SU-DHL-6 (cell line): ENCODE results near the gene NCLN.

ENCODE experiments used
- CTCF ChIP-seq: fragments of 200-600 bp; sonication (generic); IDR thresholded peaks from one replicate; pipeline ENCODE4 v1.5.1; 2017; ENCODE audit warnings: antibody characterized with exemption, mild to moderate bottlenecking, low read length, moderate library complexity; ENCODE audit not compliant: insufficient read depth, poor library complexity, severe bottlenecking
- EZH2phosphoT487 ChIP-seq: fragments of 200-600 bp; sonication (generic), shearing (Covaris generic); conservative IDR thresholded peaks from 2 replicates; pipeline ENCODE4 v1.6.1; 2018; ENCODE audit warnings: mild to moderate bottlenecking, antibody characterized with exemption, low read length, moderate library complexity, mixed read lengths

- TF ChIP-seq CTCF (no peak), EZH2phosphoT487 (no peak)
Measured at GRCh38 chr19:3203805-3204645, 18.3 kb downstream of the NCLN start.
